ACC112 (cell line): ENCODE data around the gene ENTPD1.

ENCODE experiments used
- H2AFZ ChIP-seq: fragments of 200-600 bp; sonication (generic); one replicate; pipeline ENCODE4 v1.6.0; 2017; ENCODE audit warnings: antibody characterized with exemption, low read length; ENCODE audit not compliant: unreplicated experiment
- H3K27ac ChIP-seq: fragments of 200-600 bp; sonication (generic); 2 replicates; pipeline ENCODE4 v1.5.1; 2014; ENCODE audit warnings: low read depth, mild to moderate bottlenecking, antibody characterized with exemption, low read length, moderate library complexity
- H3K27me3 ChIP-seq: fragments of 200-600 bp; sonication (generic); 2 replicates; pipeline ENCODE4 v1.6.1; 2014; ENCODE audit warnings: mild to moderate bottlenecking, antibody characterized with exemption, low read length, moderate library complexity, mixed read lengths; ENCODE audit not compliant: insufficient read depth
- H3K36me3 ChIP-seq: fragments of 200-600 bp; sonication (generic); 2 replicates; pipeline ENCODE4 v1.6.1; 2016; ENCODE audit warnings: mild to moderate bottlenecking, antibody characterized with exemption, low read length, moderate library complexity, mixed read lengths; ENCODE audit not compliant: insufficient read depth
- H3K4me1 ChIP-seq: fragments of 200-600 bp; sonication (generic); one replicate; pipeline ENCODE4 v1.6.1; 2016; ENCODE audit warnings: low read length, mixed read lengths; ENCODE audit not compliant: insufficient read depth, unreplicated experiment, control insufficient read depth
- H3K4me3 ChIP-seq: fragments of 200-600 bp; sonication (generic); 2 replicates; pipeline ENCODE4 v1.5.1; 2014; ENCODE audit warnings: mild to moderate bottlenecking, low read depth, low read length
- H3K79me2 ChIP-seq: fragments of 200-600 bp; sonication (generic); one replicate; pipeline ENCODE4 v1.6.0; 2016; ENCODE audit warnings: low read length; ENCODE audit not compliant: control insufficient read depth, unreplicated experiment, insufficient read depth

Gene ENTPD1

GRCh38 chr10:95814011-95814727 is 58.2 kb downstream of the ENTPD1 start:
- no peak overlapping the region for H2AFZ ChIP-seq

GRCh38 chr10:95815133-95815532 is 59.2 kb downstream of the ENTPD1 start:
- H3K79me2 ChIP-seq: no peaks in the 10 kb centered on the region
- H3K4me1 ChIP-seq: peaks cover 30% of the 10 kb centered on the region
- H2AFZ ChIP-seq: no peak overlapping the region
- H3K4me3 ChIP-seq: no peak overlapping the region
- no peak overlapping the region for H3K27ac ChIP-seq
- no peaks in the 10 kb centered on the region for H3K36me3 ChIP-seq
- H3K27me3 ChIP-seq: no peaks in the 10 kb centered on the region

More at GRCh38 chr10:95814011-95814727, 58.2 kb downstream of the ENTPD1 start:
- Histone ChIP-seq H3K27me3 (no peaks in the 10 kb centered on the region), H3K36me3 (no peaks in the 10 kb centered on the region), H3K4me1 (peaks cover 21% of the 10 kb centered on the region), H3K27ac (no peak overlapping the region), H3K79me2 (no peaks in the 10 kb centered on the region), H3K4me3 (no peak overlapping the region)

- peaks cover 30% of the 10 kb centered on the region for H3K4me1 ChIP-seq
- H3K36me3 ChIP-seq: no peaks in the 10 kb centered on the region
- no peaks in the 10 kb centered on the region for H3K27me3 ChIP-seq
- H3K4me3 ChIP-seq: no peak overlapping the region
- no peaks in the 10 kb centered on the region for H3K79me2 ChIP-seq
- H3K27ac ChIP-seq: no peak overlapping the region
- H2AFZ ChIP-seq: no peak overlapping the region
These were observed 59.8 kb downstream of the ENTPD1 start for GRCh38 chr10:95815701-95816240.

GRCh38 chr10:95818010-95818409 is 62.0 kb downstream of the ENTPD1 start:
- H3K4me3 ChIP-seq: no peak overlapping the region
- H3K27ac ChIP-seq: no peak overlapping the region
- H3K36me3 ChIP-seq: no peaks in the 10 kb centered on the region
- H3K79me2 ChIP-seq: no peaks in the 10 kb centered on the region
- no peaks in the 10 kb centered on the region for H3K27me3 ChIP-seq
- H2AFZ ChIP-seq: no peak overlapping the region
- H3K4me1 ChIP-seq: peaks cover 30% of the 10 kb centered on the region

GRCh38 chr10:95818668-95819067 is 62.7 kb downstream of the ENTPD1 start:
- no peak overlapping the region for H3K4me3 ChIP-seq
- 0 out of 2 replicates have a peak overlapping the region, but pooled peaks have one; percentile 8 for H3K27ac ChIP-seq
- H3K4me1 ChIP-seq: peaks cover 30% of the 10 kb centered on the region
- H3K27me3 ChIP-seq: no peaks in the 10 kb centered on the region
- no peaks in the 10 kb centered on the region for H3K79me2 ChIP-seq
- no peaks in the 10 kb centered on the region for H3K36me3 ChIP-seq
- H2AFZ ChIP-seq: no peak overlapping the region

GRCh38 chr10:95819620-95820329 is 63.8 kb downstream of the ENTPD1 start:
- Histone ChIP-seq H3K4me1 (peaks cover 20% of the 10 kb centered on the region), H2AFZ (peak overlapping the region; percentile 43), H3K27ac (no peak overlapping the region), H3K79me2 (no peaks in the 10 kb centered on the region), H3K36me3 (no peaks in the 10 kb centered on the region), H3K4me3 (no peak overlapping the region), H3K27me3 (no peaks in the 10 kb centered on the region)

GRCh38 chr10:95820363-95820762 is 64.4 kb downstream of the ENTPD1 start:
- Histone ChIP-seq H3K36me3 (no peaks in the 10 kb centered on the region), H3K79me2 (no peaks in the 10 kb centered on the region), H2AFZ (no peak overlapping the region), H3K4me1 (peaks cover 20% of the 10 kb centered on the region), H3K4me3 (no peak overlapping the region), H3K27me3 (no peaks in the 10 kb centered on the region), H3K27ac (no peak overlapping the region)

GRCh38 chr10:95821720-95822119 is 65.8 kb downstream of the ENTPD1 start:
- H2AFZ ChIP-seq: no peak overlapping the region

GRCh38 chr10:95830044-95830443 is 74.1 kb downstream of the ENTPD1 start:
- no peaks in the 10 kb centered on the region for H3K79me2 ChIP-seq
- no peaks in the 10 kb centered on the region for H3K4me1 ChIP-seq
- H3K36me3 ChIP-seq: no peaks in the 10 kb centered on the region
- no peaks in the 10 kb centered on the region for H3K27me3 ChIP-seq
- no peak overlapping the region for H3K4me3 ChIP-seq
- H2AFZ ChIP-seq: no peak overlapping the region
- H3K27ac ChIP-seq: no peak overlapping the region

More at GRCh38 chr10:95821720-95822119, 65.8 kb downstream of the ENTPD1 start:
- Histone ChIP-seq H3K79me2 (no peaks in the 10 kb centered on the region), H3K27ac (no peak overlapping the region), H3K4me1 (peaks cover 20% of the 10 kb centered on the region), H3K27me3 (no peaks in the 10 kb centered on the region), H3K4me3 (no peak overlapping the region), H3K36me3 (no peaks in the 10 kb centered on the region)

GRCh38 chr10:95831076-95831475 is 75.1 kb downstream of the ENTPD1 start:
- no peaks in the 10 kb centered on the region for H3K4me1 ChIP-seq
- no peak overlapping the region for H2AFZ ChIP-seq
- no peak overlapping the region for H3K4me3 ChIP-seq
- H3K27ac ChIP-seq: no peak overlapping the region
- H3K36me3 ChIP-seq: no peaks in the 10 kb centered on the region
- H3K27me3 ChIP-seq: no peaks in the 10 kb centered on the region
- no peaks in the 10 kb centered on the region for H3K79me2 ChIP-seq
